ENCODE data around the gene PQBP1. TPM values are rescaled to one million over a fixed set of nuclear protein-coding genes. Genes with fewer than 3 reads are reported as not detected.
A peak's percentile ranks its signal among the peaks of the same experiment; 100 is the strongest.

PQBP1 gene
- total and polyA plus RNA-seq, 2 donors from 2014 or later: 61.3 to 93.4 TPM

GRCh38 chrX:48890296-48890925, 7.3 kb upstream of the PQBP1 start:
- Histone ChIP-seq H3K4me1 (ENCODE audit: control insufficient read depth in 2 of 3, insufficient read depth in 2 of 3, low read depth in 1 of 3, low read length in 3 of 3) (peaks cover 0 to 4% (median 0%) of the 10 kb centered on the region in 3 donors), H3K4me3 (ENCODE audit: low read length in 3 of 3) (peak overlapping the region; percentile 39 to 50 (median 49)), H3K9me3 (ENCODE audit: control insufficient read depth in 2 of 3, insufficient read depth in 1 of 3, low read length in 3 of 3) (no peaks in the 10 kb centered on the region), H3K27me3 (ENCODE audit: control insufficient read depth, insufficient read depth, low read length) (no peaks in the 10 kb centered on the region), H3K27ac (ENCODE audit: low read depth in 2 of 2, low read length in 2 of 2) (no peak overlapping the region), H3K9ac (ENCODE audit: low read length in 3 of 3) (peak overlapping the region in 2 of 3 donors; percentile 18 to 29), H3K36me3 (ENCODE audit: control insufficient read depth in 2 of 3, insufficient read depth in 3 of 3, low read length in 3 of 3) (peaks cover 0 to 9% (median 0%) of the 10 kb centered on the region in 3 donors)
- no peak for TF ChIP-seq CTCF (IDR thresholded peaks at IDR 0.05; ENCODE audit: borderline replicate concordance, extremely low read depth, insufficient read depth)
- intact Hi-C loops (cut with DNase I): no loop called here
- DNase-seq (peak in 3 of 5 donors; percentile 5 to 78 (median 6)), FAIRE-seq (no peak)

GRCh38 chrX:48890934-48891401, 6.8 kb upstream of the PQBP1 start:
- Histone ChIP-seq H3K27me3 (ENCODE audit: control insufficient read depth, insufficient read depth, low read length) (no peaks in the 10 kb centered on the region), H3K4me3 (ENCODE audit: low read length in 3 of 3) (peak overlapping the region; percentile 39 to 50 (median 49)), H3K9me3 (ENCODE audit: control insufficient read depth in 2 of 3, insufficient read depth in 1 of 3, low read length in 3 of 3) (no peaks in the 10 kb centered on the region), H3K36me3 (ENCODE audit: control insufficient read depth in 2 of 3, insufficient read depth in 3 of 3, low read length in 3 of 3) (peaks cover 0 to 9% (median 0%) of the 10 kb centered on the region in 3 donors), H3K9ac (ENCODE audit: low read length in 3 of 3) (peak overlapping the region in 2 of 3 donors; percentile 18 to 29), H3K27ac (ENCODE audit: low read depth in 2 of 2, low read length in 2 of 2) (peak overlapping the region in 1 of 2 donors; percentile 28), H3K4me1 (ENCODE audit: control insufficient read depth in 2 of 3, insufficient read depth in 2 of 3, low read depth in 1 of 3, low read length in 3 of 3) (peaks cover 0 to 4% (median 0%) of the 10 kb centered on the region in 3 donors)
- DNase-seq (peak in 1 of 5 donors; percentile 7), FAIRE-seq (no peak)
- intact Hi-C loops (cut with DNase I): no loop called here
- no peak for TF ChIP-seq CTCF (IDR thresholded peaks at IDR 0.05; ENCODE audit: borderline replicate concordance, extremely low read depth, insufficient read depth)

- H3K27me3 ChIP-seq (ENCODE audit: control insufficient read depth, insufficient read depth, low read length): no peaks in the 10 kb centered on the region
- peak overlapping the region in 2 of 3 donors; percentile 13 to 49 for H3K4me3 ChIP-seq (ENCODE audit: low read length in 3 of 3)
- TF ChIP-seq CTCF (IDR thresholded peaks at IDR 0.05; ENCODE audit: borderline replicate concordance, extremely low read depth, insufficient read depth): peak; percentile 43
- intact Hi-C loops (cut with DNase I): no loop called here
- peaks cover 0 to 7% (median 3%) of the 10 kb centered on the region in 3 donors for H3K4me1 ChIP-seq (ENCODE audit: control insufficient read depth in 2 of 3, insufficient read depth in 2 of 3, low read depth in 1 of 3, low read length in 3 of 3)
- peak overlapping the region in 1 of 3 donors; percentile 24 for H3K9ac ChIP-seq (ENCODE audit: low read length in 3 of 3)
- FAIRE-seq: no peak
- peak overlapping the region in 1 of 2 donors; percentile 53 for H3K27ac ChIP-seq (ENCODE audit: low read depth in 2 of 2, low read length in 2 of 2)
- no peaks in the 10 kb centered on the region for H3K9me3 ChIP-seq (ENCODE audit: control insufficient read depth in 2 of 3, insufficient read depth in 1 of 3, low read length in 3 of 3)
- H3K36me3 ChIP-seq (ENCODE audit: control insufficient read depth in 2 of 3, insufficient read depth in 3 of 3, low read length in 3 of 3): peaks cover 0 to 9% (median 0%) of the 10 kb centered on the region in 3 donors
- DNase-seq: peak; percentile 91 to 96 (median 93)
Observed at GRCh38 chrX:48891402-48892288, 6.1 kb upstream of the PQBP1 start.

Data from kidney (tissue), 14 donors.